ENCODE data around the gene CFAP65.

DNA sequence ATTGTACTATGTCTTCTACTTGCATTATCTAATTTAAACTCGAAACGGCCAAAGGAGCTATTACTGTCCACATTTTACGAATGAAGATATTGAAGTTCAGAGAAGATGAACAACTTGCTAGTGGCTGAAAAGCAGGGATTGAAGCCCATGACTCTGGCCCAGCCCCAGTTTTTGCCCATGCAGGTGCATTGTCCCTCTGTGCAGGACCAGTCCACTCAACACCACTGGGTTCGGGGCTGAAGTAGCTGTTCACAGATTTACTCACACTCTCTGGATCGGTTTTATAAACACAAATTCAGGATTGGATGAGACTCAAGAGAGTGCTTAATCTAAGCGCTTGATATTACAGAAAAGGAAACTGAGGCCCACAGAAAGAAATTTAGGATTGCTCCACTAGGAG lies 20.8 kb upstream of the CFAP65 start:
- TF ChIP-seq, protein P1, sequence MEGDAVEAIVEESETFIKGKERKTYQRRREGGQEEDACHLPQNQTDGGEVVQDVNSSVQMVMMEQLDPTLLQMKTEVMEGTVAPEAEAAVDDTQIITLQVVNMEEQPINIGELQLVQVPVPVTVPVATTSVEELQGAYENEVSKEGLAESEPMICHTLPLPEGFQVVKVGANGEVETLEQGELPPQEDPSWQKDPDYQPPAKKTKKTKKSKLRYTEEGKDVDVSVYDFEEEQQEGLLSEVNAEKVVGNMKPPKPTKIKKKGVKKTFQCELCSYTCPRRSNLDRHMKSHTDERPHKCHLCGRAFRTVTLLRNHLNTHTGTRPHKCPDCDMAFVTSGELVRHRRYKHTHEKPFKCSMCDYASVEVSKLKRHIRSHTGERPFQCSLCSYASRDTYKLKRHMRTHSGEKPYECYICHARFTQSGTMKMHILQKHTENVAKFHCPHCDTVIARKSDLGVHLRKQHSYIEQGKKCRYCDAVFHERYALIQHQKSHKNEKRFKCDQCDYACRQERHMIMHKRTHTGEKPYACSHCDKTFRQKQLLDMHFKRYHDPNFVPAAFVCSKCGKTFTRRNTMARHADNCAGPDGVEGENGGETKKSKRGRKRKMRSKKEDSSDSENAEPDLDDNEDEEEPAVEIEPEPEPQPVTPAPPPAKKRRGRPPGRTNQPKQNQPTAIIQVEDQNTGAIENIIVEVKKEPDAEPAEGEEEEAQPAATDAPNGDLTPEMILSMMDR (IDR thresholded peaks at IDR 0.05), result no peak
- TF ChIP-seq EP300 (IDR thresholded peaks at IDR 0.05) (no peak), POLR2AphosphoS5 (IDR thresholded peaks at IDR 0.05) (no peak)

Data from upper lobe of left lung (tissue), 4 donors.